Measurements from ENCODE around the gene ALG13.

Gene ALG13

GRCh38 chrX:111680988-111681779, at the start of gene ALG13 (continued):
- TF ChIP-seq FEZF1 (tag by site-specific recombination; IDR thresholded peaks at IDR 0.05) (no peak), ZSCAN23 (tag by site-specific recombination; IDR thresholded peaks at IDR 0.05) (no peak), EGR2 (tag by site-specific recombination; IDR thresholded peaks at IDR 0.05; ENCODE audit: low read depth) (peak; percentile 78), ZNF146 (tag by site-specific recombination; IDR thresholded peaks at IDR 0.05) (no peak), ZNF112 (tag by site-specific recombination; IDR thresholded peaks at IDR 0.05) (no peak), ZNF623 (tag by site-specific recombination; IDR thresholded peaks at IDR 0.05) (no peak), ZNF830 (tag by site-specific recombination; IDR thresholded peaks at IDR 0.05; ENCODE audit: low read depth) (no peak), SETDB1 (IDR thresholded peaks at IDR 0.05; ENCODE audit: insufficient read length, low read length) (peak; percentile 51), OSR2 (tag by site-specific recombination; IDR thresholded peaks at IDR 0.05) (no peak), ZNF791 (tag by site-specific recombination; IDR thresholded peaks at IDR 0.05) (no peak), ZNF335 (tag by site-specific recombination; conservative IDR thresholded peaks at IDR 0.05) (peak; percentile 93), BCL6B (tag by site-specific recombination; IDR thresholded peaks at IDR 0.05) (no peak), ZNF302 (tag by site-specific recombination; IDR thresholded peaks at IDR 0.05; ENCODE audit: low read depth) (no peak), YY1 (tag by site-specific recombination; IDR thresholded peaks at IDR 0.05) (peak; percentile 82), ZNF610 (tag by site-specific recombination; IDR thresholded peaks at IDR 0.05; ENCODE audit: borderline replicate concordance) (peak; percentile 95; the same call in 1 of the 2 replicates), ZNF274 (IDR thresholded peaks at IDR 0.05; ENCODE audit: low read length) (no peak), ZNF274 (tag by site-specific recombination; IDR thresholded peaks at IDR 0.05; ENCODE audit: borderline replicate concordance) (no peak), ZNF792 (tag by site-specific recombination; IDR thresholded peaks at IDR 0.05) (no peak), SP7 (tag by site-specific recombination; IDR thresholded peaks at IDR 0.05) (peak; percentile 56), TSHZ1 (tag by site-specific recombination; IDR thresholded peaks at IDR 0.05; ENCODE audit: borderline replicate concordance) (no peak), ZBTB44 (tag by site-specific recombination; IDR thresholded peaks at IDR 0.05) (no peak), ZNF416 (tag by site-specific recombination; IDR thresholded peaks at IDR 0.05) (no peak), GLIS2 (tag by site-specific recombination; IDR thresholded peaks at IDR 0.05) (peak; percentile 62; the same call in 1 of the 2 replicates), HOXA7 (CRISPR knock-in tag; IDR thresholded peaks at IDR 0.05; ENCODE audit: borderline replicate concordance) (no peak), ZNF645 (tag by site-specific recombination; IDR thresholded peaks at IDR 0.05) (no peak), ZXDB (tag by site-specific recombination; IDR thresholded peaks at IDR 0.05) (peak; percentile 100), KLF1 (tag by site-specific recombination; IDR thresholded peaks at IDR 0.05) (peak; percentile 13; the same call in 1 of the 2 replicates), ZNF10 (tag by site-specific recombination; IDR thresholded peaks at IDR 0.05) (no peak), ZNF133 (tag by site-specific recombination; IDR thresholded peaks at IDR 0.05) (no peak), IKZF3 (tag by site-specific recombination; IDR thresholded peaks at IDR 0.05) (peak; percentile 90), ZNF624 (tag by site-specific recombination; IDR thresholded peaks at IDR 0.05) (no peak), HOXC10 (CRISPR knock-in tag; IDR thresholded peaks at IDR 0.05) (no peak), SCRT2 (tag by site-specific recombination; IDR thresholded peaks at IDR 0.05) (no peak; the same call in 1 of the 2 replicates), ZNF140 (tag by site-specific recombination; IDR thresholded peaks at IDR 0.05) (no peak), ZNF621 (tag by site-specific recombination; IDR thresholded peaks at IDR 0.05) (no peak), ZNF23 (tag by site-specific recombination; IDR thresholded peaks at IDR 0.05; ENCODE audit: borderline replicate concordance) (no peak)

Data from HEK293 (cell line).